ENCODE measurements around the gene LHX6. TPM values are rescaled to one million over a fixed set of nuclear protein-coding genes. Genes with fewer than 3 reads are reported as not detected.

LHX6 gene
- total and polyA plus RNA-seq, 9 of the 15 experiments (the other 6 are each of a cell fraction or from before 2014, with no cell fraction given), result 2.8 to 16.3 (median 7.9) TPM

GRCh38 chr9:122176916-122177315 is 51.8 kb downstream of the LHX6 start (continued):
- TF ChIP-seq SFPQ (IDR thresholded peaks at IDR 0.05; ENCODE audit: low read depth, low read length) (no peak), TAF15 (IDR thresholded peaks at IDR 0.05; ENCODE audit: low read depth, low read length) (no peak), IRF9 (tag; IDR thresholded peaks at IDR 0.05) (no peak), RFX5 (IDR thresholded peaks at IDR 0.05; ENCODE audit: low read depth, low read length) (no peak), CUX1 (CRISPR knock-in tag; IDR thresholded peaks at IDR 0.05) (no peak), KLF10 (CRISPR knock-in tag; IDR thresholded peaks at IDR 0.05) (no peak), MCM7 (IDR thresholded peaks at IDR 0.05) (no peak), FOXP4 (CRISPR knock-in tag; IDR thresholded peaks at IDR 0.05; ENCODE audit: borderline replicate concordance) (no peak), GTF2F1 (IDR thresholded peaks at IDR 0.05; ENCODE audit: low read depth, low read length) (no peak), PTRF (tag; IDR thresholded peaks at IDR 0.05) (no peak), NCOA4 (IDR thresholded peaks at IDR 0.05; ENCODE audit: partially characterized antibody) (no peak), CBX8 (IDR thresholded peaks at IDR 0.05; ENCODE audit: borderline replicate concordance, extremely low read depth, low read depth, low read length, poor library complexity, severe bottlenecking) (no peak), HIVEP1 (CRISPR knock-in tag; IDR thresholded peaks at IDR 0.05) (no peak)

All from K562 (cell line).